GM06990 (cell line): ENCODE measurements around the gene CTNNA2.

Experiments used
- DNase-seq: peaks from one replicate; pipeline ENCODE4 v3.0.0-alpha.2; 2011; ENCODE audit not compliant: insufficient read length; ENCODE audit errors: extremely low read depth
- H3K27me3 ChIP-seq: replicated peaks from 2 replicates; pipeline ENCODE4 v1.6.0; 2011; ENCODE audit warnings: low read length; ENCODE audit not compliant: control insufficient read depth, insufficient read depth
- H3K36me3 ChIP-seq: 2 replicates; pipeline ENCODE4 v1.5.1; 2011; ENCODE audit warnings: low read length; ENCODE audit not compliant: control insufficient read depth, insufficient read depth
- H3K4me3 ChIP-seq: replicated peaks from 2 replicates; pipeline ENCODE4 v1.5.1; 2011; ENCODE audit warnings: low read depth, mild to moderate bottlenecking, control low read depth, low read length
- CTCF ChIP-seq: IDR thresholded peaks from 2 replicates; pipeline ENCODE4 v1.5.1; 2011; ENCODE audit warnings: low read length, control low read depth, mild to moderate bottlenecking, inconsistent platforms; ENCODE audit not compliant: insufficient read depth, poor library complexity, severe bottlenecking

CTNNA2 gene

GRCh38 chr2:80328159-80328571 is 815.3 kb downstream of the CTNNA2 start:
- no peak overlapping the region for H3K4me3 ChIP-seq
- H3K27me3 ChIP-seq: no peaks in the 10 kb centered on the region
- no peak for TF ChIP-seq CTCF
- H3K36me3 ChIP-seq: no peaks in the 10 kb centered on the region
- DNase-seq: no peak

GRCh38 chr2:80329491-80329890 is 816.6 kb downstream of the CTNNA2 start:
- no peak for TF ChIP-seq CTCF
- DNase-seq: no peak
- Histone ChIP-seq H3K27me3 (no peaks in the 10 kb centered on the region), H3K4me3 (no peak overlapping the region), H3K36me3 (no peaks in the 10 kb centered on the region)

- no peaks in the 10 kb centered on the region for H3K27me3 ChIP-seq
- H3K36me3 ChIP-seq: no peaks in the 10 kb centered on the region
- DNase-seq: no peak
- TF ChIP-seq CTCF: no peak
- no peak overlapping the region for H3K4me3 ChIP-seq
Measured at GRCh38 chr2:80330527-80331450, 817.9 kb downstream of the CTNNA2 start.

GRCh38 chr2:80333886-80334285 is 821.0 kb downstream of the CTNNA2 start:
- no peak for TF ChIP-seq CTCF
- Histone ChIP-seq H3K27me3 (no peaks in the 10 kb centered on the region), H3K4me3 (no peak overlapping the region), H3K36me3 (no peaks in the 10 kb centered on the region)
- DNase-seq: no peak

GRCh38 chr2:80335411-80335810 is 822.6 kb downstream of the CTNNA2 start:
- Histone ChIP-seq H3K4me3 (no peak overlapping the region), H3K36me3 (no peaks in the 10 kb centered on the region), H3K27me3 (no peaks in the 10 kb centered on the region)
- DNase-seq: no peak
- no peak for TF ChIP-seq CTCF
